HG02642 (cell line): ENCODE data around the gene COL26A1.
"Not testable (repeated sequence)": the region's sequence is repeated elsewhere in the genome, so short reads cannot be mapped to it uniquely, and the experiment has no call there.

Source experiments
- ATAC-seq: cut with Tn5 transposase; IDR thresholded peaks from one replicate; pipeline ENCODE4 v1.9.1; 2021; ENCODE audit warnings: mild to moderate bottlenecking; ENCODE audit not compliant: unreplicated experiment, poor library complexity

Gene COL26A1

DNA sequence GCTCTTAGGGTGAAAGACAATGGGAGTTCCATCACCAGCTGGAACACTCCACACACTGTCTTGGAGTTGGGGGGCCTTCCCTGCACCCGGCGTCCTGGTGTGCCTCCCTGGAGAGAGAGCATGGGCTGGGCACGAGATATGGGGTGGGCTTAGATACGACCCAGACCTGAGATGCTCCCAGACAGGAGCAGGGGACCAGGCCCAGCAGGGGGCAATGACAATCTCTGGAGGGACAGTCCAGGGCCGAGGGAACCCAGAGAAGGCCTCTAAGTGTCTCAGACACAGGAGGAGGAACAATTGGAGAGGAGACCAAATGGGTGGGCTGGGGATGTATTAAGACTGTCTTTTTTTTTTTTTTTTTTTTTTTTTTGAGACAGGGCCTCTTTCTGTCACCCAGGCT, 226.4 kb downstream of the COL26A1 start:
- ATAC-seq: no peak

DNA sequence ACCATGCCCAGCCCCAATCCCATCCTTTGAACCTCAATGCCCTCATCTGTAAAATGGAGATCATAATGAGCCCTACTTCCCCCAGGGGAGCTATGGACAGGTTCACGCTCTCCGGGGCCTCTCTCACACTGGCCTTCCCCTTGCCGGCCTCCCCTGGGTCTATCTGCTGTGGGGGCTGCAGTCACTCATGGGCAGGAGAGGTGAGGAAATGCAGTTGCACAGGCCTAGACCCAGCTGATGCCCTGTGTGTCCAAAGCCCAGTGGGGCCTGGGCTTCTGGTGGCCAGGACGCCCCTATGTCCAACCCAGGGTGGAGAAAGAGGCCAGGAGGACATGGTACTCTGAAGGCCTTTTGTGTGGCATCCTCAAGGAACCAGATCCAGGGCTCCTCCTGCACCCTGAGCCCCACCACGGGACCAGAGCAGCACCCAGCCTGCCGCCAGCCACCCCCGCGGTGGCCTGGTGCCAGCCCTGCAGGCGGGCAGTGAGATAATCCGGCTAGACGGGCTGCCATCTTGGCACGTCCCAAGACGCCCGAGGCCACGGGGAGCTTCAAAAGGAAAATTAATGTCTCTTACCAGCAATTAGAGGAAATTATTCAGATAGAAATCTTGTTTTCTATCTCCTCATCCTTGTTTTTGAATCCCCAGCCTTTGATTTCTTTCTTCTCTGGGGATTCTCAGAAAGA, 227.4 kb downstream of the COL26A1 start:
- no peak for ATAC-seq

DNA sequence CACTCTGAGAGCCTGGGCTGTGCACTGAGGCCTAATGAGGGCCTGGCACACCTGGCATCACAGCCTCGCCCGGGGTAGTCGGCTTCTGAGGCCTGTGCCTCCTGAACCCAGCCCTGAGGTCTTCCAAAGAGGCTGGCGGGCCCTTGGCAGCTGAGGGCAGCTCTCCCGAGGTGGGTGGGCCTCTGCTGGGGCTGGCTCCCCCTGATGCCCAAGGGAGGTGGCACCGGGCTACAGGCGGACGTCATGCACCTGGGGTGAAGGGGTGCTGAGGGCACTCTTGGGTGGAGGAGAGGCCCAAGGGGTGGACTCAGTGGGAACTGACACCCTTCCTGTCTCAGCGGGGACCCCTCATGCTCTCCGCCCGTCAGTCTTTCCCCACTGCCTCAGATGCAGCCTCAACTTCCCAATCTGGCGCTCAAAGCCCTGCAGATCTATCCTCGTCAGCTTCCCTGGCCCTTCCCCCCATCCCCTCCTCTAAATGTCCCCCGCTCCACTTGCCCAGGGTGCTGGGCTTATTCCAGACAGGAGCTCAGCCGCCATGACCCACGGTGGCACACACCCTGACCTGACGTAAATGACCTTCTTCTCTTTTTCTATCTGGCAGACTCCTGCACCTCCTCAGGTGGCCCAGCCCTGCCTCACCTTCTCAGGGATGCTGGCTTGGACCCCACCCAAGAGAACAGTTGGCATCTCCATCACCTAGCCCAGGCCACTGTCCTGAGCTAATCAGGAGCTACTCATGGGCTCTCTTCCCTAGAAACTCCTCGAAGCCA, 228.2 kb downstream of the COL26A1 start:
- ATAC-seq: no peak

DNA sequence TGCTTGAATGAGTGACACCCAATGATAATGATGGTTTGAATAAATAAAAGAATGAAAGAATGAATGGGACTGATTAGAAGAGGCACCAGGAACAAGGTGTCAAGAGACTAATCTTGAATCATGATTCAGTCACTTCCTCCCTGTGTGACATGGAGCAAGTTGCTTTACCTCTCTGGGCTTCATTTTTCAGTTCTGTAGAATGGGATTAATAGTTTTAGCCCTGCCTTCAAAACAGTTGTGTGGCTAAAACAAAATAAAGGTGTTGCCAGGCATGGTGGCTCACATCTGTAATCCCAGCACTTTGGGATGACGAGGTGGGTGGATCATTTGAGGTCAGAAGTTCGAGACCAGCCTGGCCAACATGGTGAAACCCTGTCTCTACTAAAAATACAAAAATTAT, 228.8 kb downstream of the COL26A1 start:
- ATAC-seq: no peak

DNA sequence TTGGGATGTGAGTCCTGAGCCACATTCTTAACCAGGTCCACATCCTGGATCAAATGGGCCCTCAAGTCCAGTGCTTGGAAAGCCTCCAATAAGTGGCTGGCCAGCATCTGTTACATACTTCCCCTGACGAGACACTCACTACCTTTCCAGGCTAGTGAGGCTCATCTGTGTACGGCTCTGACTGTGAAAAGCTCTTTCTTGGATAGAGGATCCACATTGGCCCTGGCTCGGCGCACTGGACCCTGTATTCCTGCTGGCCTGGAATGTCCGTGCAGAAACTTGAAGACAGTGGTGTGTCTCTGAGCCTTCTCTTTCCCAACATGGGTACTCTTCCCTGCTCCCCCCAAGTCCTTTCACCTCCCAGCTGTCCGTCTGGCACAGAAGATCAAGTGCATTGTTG, 230.9 kb downstream of the COL26A1 start:
- no peak for ATAC-seq

DNA sequence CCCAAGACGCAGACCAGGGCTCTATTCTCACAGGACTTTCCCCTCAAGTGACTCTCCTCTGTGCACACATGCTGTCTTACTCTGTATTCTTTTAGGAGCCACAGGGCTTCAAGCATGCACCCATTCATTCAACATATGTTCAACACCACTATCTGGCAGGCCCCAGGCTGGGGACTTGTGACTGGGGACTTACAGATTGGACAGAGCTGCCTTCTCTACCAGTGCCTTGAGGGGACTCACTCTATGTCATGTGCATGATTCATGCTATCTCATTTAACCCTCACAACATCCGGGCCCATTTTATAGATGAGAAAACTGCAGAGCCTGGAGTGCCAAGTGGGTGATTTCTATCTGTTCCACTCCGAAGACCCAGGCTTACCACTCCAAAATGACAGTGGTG, 232.1 kb downstream of the COL26A1 start:
- no peak for ATAC-seq

DNA sequence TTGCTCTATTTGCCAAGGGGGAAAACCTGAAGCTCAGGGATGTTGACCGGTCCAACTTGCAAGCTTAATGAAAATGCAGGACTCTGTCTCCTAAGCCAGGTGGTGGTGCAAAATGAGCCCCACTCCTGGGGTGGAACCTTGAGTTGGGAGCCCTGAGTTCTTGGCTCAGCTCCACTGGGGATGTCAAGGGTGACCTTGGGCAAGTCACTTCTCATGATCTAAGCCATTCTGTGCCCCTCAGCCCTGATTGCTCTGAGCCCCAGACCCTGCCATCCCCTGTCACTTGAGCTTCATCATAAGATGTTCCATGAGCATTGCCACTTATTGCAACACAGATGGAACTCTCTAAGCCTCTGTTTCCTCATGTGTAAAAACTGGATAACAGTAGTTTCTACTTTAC, 232.6 kb downstream of the COL26A1 start:
- ATAC-seq: no peak

DNA sequence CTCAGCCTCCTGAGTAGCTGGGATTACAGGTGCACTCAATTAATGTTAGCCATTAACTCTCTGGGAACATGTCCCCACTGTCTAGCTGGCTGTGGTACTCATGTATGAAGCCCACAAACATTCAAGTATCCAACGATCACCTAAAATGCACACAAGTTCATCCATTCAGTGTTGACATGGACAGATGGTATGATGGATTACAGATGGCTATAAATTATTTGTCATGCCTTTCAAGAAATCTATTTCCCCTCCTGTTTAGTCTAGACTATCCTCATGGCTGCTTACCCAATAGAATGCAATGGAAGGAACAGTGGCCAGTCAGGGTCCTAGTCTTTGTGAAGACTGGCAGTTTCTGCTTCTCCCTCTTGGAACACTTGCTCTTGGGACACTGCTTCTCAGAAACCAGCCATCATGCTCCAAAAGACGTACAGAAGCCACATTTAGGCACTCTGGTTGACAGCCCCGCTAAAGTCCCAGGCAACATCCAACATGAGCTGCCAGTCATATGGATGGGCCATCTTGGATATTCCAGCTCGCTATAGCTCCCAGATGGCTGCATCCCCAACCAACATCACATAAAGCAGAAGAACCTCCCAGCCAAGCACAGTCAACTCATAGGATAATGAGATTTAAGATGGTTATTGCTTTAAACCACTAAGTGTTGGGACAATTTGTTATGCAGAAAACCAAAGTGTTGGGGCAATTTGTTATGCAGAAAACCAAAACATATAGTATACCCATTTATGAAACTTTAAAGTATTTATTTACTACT, 233.3 kb downstream of the COL26A1 start:
- ATAC-seq: no peak

DNA sequence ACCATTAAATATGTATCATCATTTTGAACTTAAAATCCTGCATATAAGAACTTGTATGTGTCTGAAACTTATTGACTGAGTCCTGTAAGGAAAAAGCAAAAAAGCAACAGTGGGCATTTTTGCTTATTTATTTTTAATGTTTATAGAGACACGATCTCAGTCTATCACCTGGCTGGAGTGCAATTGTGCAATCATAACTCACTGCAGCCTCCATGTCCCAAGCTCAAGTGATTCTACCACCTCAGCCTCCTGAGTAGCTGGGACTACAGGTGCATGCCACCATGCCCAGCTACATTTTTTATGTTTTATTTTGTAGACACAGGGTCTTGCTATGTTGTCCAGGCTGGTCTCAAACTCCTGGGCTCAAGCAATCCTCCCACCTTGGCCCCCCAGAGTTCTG, 234.2 kb downstream of the COL26A1 start:
- ATAC-seq: no peak

DNA sequence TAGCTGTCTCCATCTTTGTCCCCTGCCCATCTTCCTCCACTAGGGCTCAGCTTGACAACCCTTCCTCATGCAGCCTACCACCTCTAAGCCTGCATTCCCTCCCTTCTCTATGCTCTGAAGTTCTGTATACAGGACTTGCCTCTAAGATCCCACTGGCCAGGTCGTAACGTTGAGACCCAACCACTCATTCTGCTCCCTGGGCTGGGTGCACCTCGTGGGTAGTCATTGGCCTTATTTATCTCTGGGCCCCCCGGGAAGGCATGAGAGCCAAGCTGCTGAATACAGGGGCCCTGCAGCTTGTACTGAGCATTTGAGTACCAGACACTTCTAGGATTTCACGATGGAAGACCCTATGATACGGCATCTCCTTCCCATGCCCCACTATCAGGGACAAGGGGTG, 235.3 kb downstream of the COL26A1 start:
- ATAC-seq: no peak

DNA sequence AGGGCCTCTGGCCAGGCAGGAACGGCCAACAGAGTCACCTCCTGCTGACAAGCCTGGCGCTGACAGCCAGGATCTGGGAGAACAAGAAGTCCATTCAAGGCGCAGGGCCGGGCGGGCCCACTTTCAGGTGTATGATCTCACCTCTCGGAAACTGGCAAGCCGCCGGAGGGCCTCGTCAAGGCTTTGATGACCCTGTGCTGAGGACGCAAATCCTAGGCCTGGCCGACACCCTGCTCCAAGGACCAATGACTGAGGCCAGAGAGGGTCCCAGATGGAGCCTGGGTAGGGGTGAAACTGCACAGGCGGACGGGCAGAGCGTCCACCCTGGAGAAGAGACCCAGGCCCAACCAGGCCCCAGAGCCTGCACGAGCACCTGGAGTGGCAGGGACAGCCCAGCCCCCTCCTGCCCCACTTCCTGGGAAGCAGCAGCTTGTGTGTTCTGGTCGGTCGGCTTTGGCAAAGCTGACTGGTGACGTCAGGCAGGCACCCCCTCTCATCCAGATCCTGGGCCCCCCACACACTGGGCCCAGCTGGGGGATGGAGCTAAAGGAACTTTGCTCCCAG, 235.8 kb downstream of the COL26A1 start:
- no peak for ATAC-seq

DNA sequence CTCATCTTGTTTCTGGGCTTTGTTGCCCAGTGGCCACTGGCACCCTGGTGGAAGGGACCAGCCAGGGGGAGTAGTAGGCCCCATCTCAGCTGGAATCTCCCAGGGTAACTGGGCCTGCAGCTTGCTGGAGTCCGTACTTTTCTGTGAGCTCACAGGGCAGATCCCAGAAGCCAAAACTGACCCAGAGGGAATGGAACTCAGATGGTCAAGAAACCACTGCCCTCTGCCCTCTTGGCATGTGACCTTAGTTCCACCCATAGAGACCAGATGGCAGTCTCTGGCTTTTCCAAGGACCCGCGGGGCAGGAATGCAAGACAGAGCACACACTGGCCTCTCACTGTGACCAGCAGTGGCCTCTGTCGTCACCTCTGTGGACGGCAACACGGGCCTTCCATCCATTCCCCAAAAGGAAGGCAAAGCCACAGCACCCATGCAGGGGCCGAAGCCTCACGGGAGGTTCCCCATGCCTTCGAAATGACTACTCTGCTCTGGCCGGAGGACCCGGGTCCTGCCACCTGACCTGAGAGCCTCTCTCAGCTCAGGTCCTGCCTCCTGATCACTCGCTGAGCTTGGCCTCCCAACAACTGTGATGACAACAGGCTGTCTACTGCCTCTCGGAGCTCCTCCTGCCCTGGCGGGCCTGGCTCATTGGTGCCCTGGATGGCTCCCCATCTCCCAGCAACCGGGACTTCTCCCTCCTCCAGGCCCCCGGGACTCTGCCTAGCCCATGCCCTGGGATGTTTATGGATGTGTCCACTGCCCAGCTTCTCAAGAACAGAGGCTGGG, 236.5 kb downstream of the COL26A1 start:
- no peak for ATAC-seq

DNA sequence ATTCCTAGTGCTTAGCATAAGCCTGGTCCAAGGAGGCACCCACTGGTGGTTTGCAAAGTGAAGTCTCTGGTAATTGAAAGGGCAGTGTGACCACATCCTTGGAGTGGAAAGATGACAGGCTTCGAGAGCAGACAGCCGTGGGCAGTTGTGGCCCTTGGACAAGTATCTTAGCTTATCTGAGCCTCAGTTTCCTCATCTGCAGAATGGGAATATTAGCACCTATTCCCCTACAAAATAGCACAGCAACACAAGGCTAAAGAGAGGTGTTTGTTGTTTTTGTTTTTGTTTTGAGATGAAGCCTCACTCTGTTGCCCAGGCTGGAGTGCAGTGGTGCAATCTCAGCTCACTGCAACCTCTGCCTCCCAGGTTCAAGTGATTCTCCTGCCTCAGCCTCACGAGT, 237.1 kb downstream of the COL26A1 start:
- ATAC-seq: no peak

DNA sequence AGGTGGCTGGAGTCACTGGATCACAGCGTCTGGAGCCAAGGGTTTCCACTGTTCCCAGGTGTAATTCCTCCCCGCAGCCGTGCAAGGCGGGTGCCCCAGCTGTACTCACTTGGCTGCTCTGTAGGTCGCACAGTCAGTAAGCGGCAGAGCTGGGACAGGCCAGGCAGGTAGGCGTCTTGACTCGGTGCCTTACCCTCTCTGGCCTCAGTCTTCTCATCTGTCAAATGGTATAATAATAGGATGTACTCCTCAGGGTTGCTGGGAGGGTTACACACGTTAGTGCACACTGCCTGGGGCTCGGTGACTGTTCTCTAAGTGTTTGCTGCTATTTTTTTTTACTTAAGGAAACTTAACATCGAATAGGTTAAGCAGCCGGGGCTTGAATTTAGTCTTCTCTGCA, 239.4 kb downstream of the COL26A1 start:
- ATAC-seq: no peak

DNA sequence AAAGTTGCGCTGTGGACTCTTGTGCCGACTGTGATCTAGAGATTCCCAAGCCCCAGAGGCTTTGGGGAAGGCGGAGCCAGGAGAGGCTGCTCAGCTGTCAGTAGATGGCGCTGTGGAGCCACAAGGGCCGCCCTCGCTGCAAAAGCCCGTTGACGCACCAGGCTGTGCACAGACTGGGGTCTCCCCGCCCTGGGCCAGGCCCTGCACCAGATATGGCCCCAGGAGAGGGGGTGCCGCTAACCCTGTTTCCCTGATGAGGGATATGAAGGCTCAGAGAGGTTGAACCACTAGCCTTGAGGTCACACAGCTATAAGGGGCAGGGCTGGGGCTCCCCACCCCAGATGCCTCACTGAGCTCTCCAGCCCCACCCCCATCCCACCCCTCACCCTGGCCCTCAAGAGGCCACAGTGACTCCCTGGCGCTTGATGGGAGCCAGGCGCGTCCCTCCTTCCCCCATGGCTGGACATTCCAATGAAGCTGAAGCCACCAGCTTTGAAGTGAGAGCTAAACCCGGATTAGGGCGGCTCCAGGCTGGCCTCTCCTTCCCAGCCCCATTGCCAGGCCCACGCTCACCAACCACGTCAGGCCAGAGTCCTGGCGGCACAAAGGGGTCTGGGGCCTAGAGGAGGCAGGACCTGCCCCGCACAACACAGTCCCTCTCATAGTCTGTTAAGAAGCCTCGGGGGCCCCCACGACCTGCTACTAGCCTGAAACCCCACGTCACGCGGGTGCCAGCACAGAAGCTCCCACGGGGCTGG, 240.0 kb downstream of the COL26A1 start:
- ATAC-seq: peak; percentile 71

DNA sequence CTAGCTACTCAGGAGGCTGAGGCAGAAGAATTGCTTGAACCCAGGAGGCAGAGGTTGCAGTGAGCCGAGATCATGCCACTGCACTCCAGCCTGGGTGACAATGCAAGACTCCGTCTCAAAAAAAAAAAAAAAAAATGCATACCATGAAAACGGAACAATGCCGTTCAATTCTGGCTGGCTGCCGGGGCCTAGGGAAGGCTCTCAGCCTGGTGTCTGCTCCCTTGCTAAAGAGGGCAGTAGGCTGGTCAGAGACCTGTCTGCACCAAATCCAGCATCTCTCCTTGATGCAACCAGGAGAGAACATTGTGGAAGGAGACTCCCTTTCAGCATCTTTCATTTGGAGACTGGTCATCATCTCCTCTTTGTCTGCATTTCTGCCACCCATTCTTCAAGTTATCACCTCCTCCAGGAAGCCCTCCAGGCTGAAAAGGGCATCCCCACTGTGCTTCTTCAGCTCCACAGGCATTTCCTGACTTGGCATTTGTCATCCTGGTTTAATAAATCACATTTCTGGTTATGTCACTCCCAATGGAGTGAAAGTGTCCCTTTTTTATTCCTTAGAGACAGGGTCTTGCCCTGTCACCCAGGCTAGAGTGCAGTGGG, 241.8 kb downstream of the COL26A1 start:
- ATAC-seq: no peak

DNA sequence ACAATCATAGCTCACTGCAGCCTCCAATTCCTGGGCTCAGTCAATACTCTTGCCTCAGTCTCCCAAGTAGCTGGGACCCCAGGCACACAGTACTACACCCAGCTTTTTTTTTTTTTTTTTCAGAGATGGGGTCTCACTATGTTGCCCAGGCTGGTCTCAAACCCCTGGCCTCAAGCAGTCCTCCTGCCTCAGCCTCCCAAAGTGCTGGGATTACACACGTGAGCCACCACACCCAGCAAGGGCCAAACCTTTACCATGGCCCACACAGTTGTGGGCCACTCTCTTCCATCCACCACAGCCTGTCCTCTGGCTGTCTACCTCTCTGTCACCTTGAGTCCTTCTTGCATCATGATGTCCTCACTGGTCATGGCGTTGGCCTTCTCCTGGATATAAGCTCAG, 242.3 kb downstream of the COL26A1 start:
- ATAC-seq: not testable (repeated sequence)

DNA sequence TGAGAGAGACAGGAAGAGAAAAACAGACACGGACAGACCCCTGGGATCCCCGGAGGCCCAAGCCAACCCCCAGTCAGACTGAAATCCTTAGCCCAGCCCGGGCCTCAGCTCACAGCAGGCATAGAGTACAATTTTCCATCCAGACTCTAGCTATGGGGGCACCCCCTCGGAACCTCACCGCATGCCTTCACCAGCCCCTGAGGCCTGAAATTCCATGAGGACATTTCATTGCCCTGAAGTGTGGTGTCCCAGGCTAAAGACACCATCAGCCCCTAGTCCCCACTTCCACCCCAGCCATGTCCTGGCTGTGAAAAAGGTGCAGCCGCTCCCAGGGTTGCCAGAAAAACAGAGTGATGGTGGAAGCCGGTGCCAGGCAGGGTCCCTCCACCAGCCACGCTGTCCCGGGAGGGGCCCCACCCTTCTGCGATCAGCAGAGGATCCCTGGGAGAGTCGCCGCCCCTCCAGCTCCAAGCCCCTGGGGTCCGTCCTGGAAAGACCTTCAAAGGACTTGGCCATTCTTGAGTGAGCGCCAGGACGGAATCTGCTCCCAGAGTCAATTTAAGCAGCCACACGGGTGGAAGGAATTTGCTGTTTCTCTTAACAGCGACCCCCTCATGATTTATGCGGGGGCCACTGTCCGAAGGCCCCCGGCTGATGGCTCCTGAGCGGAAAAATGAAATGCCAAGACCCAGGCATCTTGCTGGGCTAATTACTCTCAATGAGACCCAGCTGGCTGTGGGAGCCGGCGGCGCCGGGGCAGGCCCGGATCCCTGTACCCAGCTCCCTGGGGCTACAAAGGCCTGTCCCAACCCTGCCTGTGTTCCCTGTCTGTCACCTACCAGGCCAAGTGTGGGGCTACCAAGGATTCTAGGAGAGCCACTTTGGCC, 243.2 kb downstream of the COL26A1 start:
- no peak for ATAC-seq
